ENCODE measurements around the gene INHBE.

DNA sequence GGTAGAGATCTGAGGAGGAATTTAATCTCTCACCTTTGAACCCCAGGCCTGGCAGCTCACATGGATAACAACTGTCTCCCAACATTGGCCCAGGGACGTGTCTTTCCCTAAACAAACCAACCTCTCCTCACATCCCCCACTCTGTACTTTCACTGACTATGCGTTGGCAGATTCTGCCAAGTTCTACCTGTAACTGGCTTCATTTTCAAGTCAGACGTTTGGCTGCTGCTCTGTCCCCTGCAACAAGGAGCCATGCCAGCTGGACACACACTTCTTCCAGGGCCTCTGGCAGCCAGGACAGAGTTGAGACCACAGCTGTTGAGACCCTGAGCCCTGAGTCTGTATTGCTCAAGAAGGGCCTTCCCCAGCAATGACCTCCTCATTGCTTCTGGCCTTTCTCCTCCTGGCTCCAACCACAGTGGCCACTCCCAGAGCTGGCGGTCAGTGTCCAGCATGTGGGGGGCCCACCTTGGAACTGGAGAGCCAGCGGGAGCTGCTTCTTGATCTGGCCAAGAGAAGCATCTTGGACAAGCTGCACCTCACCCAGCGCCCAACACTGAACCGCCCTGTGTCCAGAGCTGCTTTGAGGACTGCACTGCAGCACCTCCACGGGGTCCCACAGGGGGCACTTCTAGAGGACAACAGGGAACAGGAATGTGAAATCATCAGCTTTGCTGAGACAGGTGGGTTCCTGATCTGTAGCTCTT, 20.4 kb upstream of the INHBE start, which contains the start of gene INHBC:
- no peak for TF ChIP-seq SRF (IDR thresholded peaks at IDR 0.05; ENCODE audit: low read depth, low read length)
- TF ChIP-seq, protein P1, sequence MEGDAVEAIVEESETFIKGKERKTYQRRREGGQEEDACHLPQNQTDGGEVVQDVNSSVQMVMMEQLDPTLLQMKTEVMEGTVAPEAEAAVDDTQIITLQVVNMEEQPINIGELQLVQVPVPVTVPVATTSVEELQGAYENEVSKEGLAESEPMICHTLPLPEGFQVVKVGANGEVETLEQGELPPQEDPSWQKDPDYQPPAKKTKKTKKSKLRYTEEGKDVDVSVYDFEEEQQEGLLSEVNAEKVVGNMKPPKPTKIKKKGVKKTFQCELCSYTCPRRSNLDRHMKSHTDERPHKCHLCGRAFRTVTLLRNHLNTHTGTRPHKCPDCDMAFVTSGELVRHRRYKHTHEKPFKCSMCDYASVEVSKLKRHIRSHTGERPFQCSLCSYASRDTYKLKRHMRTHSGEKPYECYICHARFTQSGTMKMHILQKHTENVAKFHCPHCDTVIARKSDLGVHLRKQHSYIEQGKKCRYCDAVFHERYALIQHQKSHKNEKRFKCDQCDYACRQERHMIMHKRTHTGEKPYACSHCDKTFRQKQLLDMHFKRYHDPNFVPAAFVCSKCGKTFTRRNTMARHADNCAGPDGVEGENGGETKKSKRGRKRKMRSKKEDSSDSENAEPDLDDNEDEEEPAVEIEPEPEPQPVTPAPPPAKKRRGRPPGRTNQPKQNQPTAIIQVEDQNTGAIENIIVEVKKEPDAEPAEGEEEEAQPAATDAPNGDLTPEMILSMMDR (IDR thresholded peaks at IDR 0.05; ENCODE audit: control extremely low read depth in 1 of 3, insufficient read depth in 1 of 3, low read depth in 1 of 3, low read length in 3 of 3), result no peak
- no peak for TF ChIP-seq ZNF274 (IDR thresholded peaks at IDR 0.05; ENCODE audit: borderline replicate concordance, extremely low read depth, low read length)
- no peak for TF ChIP-seq SIN3A (conservative IDR thresholded peaks at IDR 0.05 in 1 of 2, IDR thresholded peaks at IDR 0.05 in 1 of 2; ENCODE audit: low read depth in 1 of 2, low read length in 2 of 2)
- no peak for TF ChIP-seq NANOG (IDR thresholded peaks at IDR 0.05; ENCODE audit: insufficient read depth, low read depth, low read length, poor library complexity, severe bottlenecking)
- no peak for TF ChIP-seq EGR1 (IDR thresholded peaks at IDR 0.05; ENCODE audit: borderline replicate concordance, low read depth, low read length)
- TF ChIP-seq TBP (IDR thresholded peaks at IDR 0.05; ENCODE audit: low read depth, low read length), result no peak
- TF ChIP-seq SUZ12 (IDR thresholded peaks at IDR 0.05; ENCODE audit: low read length), result no peak
- TF ChIP-seq TAF1 (IDR thresholded peaks at IDR 0.05; ENCODE audit: low read depth, low read length), result no peak
- TF ChIP-seq POU5F1 (IDR thresholded peaks at IDR 0.05; ENCODE audit: low read depth, low read length), result no peak
